Erythroblast (primary cell): ENCODE measurements around the gene STK17A.

Source experiments
- GATA1 ChIP-seq: IDR thresholded peaks from 2 replicates; pipeline ENCODE4 v1.6.1; 2011; ENCODE audit warnings: low read depth, mild to moderate bottlenecking, control low read depth, low read length, moderate library complexity
- POLR2A ChIP-seq: IDR thresholded peaks from 2 replicates; pipeline ENCODE4 v1.6.1; 2011; ENCODE audit warnings: mild to moderate bottlenecking, low read length

DNA sequence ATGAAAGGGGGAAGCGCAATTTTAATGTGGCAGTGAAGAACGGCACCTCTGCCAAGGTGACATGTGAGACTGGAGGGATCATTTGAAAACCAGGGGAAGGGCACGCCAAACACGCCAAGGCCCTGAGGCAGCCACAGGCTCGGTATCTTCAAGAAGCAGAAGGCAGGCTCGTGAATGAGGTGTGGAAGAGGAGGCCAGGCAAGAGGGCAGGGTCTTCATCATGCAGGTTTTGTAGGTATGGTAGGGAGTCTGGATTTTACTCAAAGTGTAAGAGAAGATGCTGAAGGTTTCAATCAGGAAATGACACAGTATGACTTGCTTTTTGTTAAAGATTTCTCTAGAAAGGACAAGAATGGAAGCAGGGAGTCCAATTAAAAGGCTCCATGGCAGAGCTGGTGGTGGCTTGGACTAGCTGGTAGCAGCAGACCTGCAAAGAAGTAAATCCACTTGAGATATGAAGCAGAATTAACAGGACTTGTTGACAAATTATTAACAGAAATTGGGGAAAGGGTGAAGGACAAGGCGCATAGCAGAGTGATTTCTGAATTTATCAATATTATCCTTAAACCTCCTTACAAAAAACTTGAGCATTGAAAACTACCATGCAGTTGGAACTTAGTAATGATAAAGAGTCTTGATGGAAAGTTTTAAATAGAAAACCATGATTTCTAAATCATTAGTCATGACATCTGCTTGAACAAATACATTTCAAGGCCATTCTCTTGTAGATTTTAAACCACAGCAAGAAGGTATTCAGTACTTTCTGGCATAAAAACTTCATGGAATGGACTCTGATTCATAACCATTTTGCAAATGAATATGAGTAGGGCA, 76.0 kb downstream of the STK17A start:
- TF ChIP-seq POLR2A, result no peak
- TF ChIP-seq GATA1, result no peak
